Measurements from ENCODE around the gene C12orf76. TPM values are rescaled to one million over a fixed set of nuclear protein-coding genes. Genes with fewer than 3 reads are reported as not detected.

C12orf76 gene
- total and polyA plus RNA-seq, 2 of the 13 experiments (the other 11 are each of a cell fraction or from before 2014, with no cell fraction given) = 15.8 to 38.4 TPM

DNA sequence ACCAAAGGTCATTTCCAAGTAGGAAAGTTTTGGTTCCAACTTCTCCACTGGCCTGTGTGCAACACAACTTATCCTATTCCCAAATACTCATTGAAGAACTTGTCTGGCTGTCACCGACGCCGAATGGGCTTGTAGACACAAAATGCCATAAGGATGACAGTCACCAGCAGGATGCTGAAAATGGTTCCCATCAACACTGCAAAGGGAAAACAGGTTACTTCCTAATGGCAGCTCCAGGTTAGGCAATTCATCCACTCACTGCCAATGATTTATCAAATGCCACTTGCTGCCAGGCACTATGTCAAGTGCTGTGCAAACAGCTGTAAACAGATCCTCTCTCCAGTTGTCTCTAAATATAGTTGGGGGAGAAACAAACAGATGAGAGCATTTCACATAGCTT, 6.1 kb downstream of the C12orf76 start:
- ChIA-PET POLR2A (interaction anchor here (0.9 to 1.4 kb wide), 4 partner anchors 18 to 49 kb away, joined by 3 to 6 read pairs (median 5); partner anchors contain the start of gene ANKRD13A), CTCF (ENCODE audit: low intra/inter-chr PET ratio, low total read pairs) (interaction anchor here (2.3 kb wide), 1 partner anchor 58 kb away, joined by 11 read pairs; no protein-coding TSS in a partner anchor)
- Histone ChIP-seq H3K9ac (ENCODE audit: insufficient read depth, low read depth, low read length) (no peak overlapping the region; the same call in 1 of the 2 replicates), H3K9me3 (ENCODE audit: low read length) (no peaks in the 10 kb centered on the region), H3K4me2 (ENCODE audit: low read depth, low read length) (no peak overlapping the region), H3K79me2 (ENCODE audit: insufficient read depth, low read length) (peaks cover 28% of the 10 kb centered on the region), H3K4me1 (ENCODE audit: insufficient read depth, low read length) (peaks cover 79% of the 10 kb centered on the region), H2AFZ (ENCODE audit: low read length) (no peak overlapping the region), H3K27ac (ENCODE audit: extremely low read length, insufficient read depth, low read length) (peak overlapping the region; percentile 96), H3K36me3 (replicated peaks in 1 of 2; ENCODE audit: control insufficient read depth in 1 of 2, insufficient read depth in 2 of 2, low read length in 2 of 2) (peaks cover 8 to 24% of the 10 kb centered on the region in 2 experiments), H3K4me3 (replicated peaks in 1 of 3; ENCODE audit: insufficient read depth in 1 of 3, low read depth in 2 of 3, low read length in 3 of 3) (no peak overlapping the region), H4K20me1 (ENCODE audit: insufficient read depth, low read length) (no peaks in the 10 kb centered on the region), H3K27me3 (ENCODE audit: control insufficient read depth in 1 of 2, insufficient read depth in 2 of 2, low read length in 2 of 2) (no peaks in the 10 kb centered on the region)
- peak; percentile 26 for DNase-seq (ENCODE audit: low spot score)
- in situ Hi-C loops (cut with HindIII; ENCODE audit: extremely low pct_ligation_motif_present, low pct_unique_long_range_greater_than_20kb) = no loop called here
- TF ChIP-seq, protein P1, sequence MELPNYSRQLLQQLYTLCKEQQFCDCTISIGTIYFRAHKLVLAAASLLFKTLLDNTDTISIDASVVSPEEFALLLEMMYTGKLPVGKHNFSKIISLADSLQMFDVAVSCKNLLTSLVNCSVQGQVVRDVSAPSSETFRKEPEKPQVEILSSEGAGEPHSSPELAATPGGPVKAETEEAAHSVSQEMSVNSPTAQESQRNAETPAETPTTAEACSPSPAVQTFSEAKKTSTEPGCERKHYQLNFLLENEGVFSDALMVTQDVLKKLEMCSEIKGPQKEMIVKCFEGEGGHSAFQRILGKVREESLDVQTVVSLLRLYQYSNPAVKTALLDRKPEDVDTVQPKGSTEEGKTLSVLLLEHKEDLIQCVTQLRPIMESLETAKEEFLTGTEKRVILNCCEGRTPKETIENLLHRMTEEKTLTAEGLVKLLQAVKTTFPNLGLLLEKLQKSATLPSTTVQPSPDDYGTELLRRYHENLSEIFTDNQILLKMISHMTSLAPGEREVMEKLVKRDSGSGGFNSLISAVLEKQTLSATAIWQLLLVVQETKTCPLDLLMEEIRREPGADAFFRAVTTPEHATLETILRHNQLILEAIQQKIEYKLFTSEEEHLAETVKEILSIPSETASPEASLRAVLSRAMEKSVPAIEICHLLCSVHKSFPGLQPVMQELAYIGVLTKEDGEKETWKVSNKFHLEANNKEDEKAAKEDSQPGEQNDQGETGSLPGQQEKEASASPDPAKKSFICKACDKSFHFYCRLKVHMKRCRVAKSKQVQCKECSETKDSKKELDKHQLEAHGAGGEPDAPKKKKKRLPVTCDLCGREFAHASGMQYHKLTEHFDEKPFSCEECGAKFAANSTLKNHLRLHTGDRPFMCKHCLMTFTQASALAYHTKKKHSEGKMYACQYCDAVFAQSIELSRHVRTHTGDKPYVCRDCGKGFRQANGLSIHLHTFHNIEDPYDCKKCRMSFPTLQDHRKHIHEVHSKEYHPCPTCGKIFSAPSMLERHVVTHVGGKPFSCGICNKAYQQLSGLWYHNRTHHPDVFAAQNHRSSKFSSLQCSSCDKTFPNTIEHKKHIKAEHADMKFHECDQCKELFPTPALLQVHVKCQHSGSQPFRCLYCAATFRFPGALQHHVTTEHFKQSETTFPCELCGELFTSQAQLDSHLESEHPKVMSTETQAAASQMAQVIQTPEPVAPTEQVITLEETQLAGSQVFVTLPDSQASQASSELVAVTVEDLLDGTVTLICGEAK (IDR thresholded peaks at IDR 0.05) = no peak
- TF ChIP-seq, protein P1 (CRISPR knock-in tag; IDR thresholded peaks at IDR 0.05) = no peak
- TF ChIP-seq HOXA5 (CRISPR knock-in tag; IDR thresholded peaks at IDR 0.05) = 0 out of 2 replicates have a peak, but pooled peaks have one; percentile 25
- TF ChIP-seq ZNF556 (CRISPR knock-in tag; IDR thresholded peaks at IDR 0.05; ENCODE audit: borderline replicate concordance) = no peak
- TF ChIP-seq, protein P2, sequence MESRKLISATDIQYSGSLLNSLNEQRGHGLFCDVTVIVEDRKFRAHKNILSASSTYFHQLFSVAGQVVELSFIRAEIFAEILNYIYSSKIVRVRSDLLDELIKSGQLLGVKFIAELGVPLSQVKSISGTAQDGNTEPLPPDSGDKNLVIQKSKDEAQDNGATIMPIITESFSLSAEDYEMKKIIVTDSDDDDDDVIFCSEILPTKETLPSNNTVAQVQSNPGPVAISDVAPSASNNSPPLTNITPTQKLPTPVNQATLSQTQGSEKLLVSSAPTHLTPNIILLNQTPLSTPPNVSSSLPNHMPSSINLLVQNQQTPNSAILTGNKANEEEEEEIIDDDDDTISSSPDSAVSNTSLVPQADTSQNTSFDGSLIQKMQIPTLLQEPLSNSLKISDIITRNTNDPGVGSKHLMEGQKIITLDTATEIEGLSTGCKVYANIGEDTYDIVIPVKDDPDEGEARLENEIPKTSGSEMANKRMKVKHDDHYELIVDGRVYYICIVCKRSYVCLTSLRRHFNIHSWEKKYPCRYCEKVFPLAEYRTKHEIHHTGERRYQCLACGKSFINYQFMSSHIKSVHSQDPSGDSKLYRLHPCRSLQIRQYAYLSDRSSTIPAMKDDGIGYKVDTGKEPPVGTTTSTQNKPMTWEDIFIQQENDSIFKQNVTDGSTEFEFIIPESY (CRISPR knock-in tag; IDR thresholded peaks at IDR 0.05) = no peak
- TF ChIP-seq ZNF883 (CRISPR knock-in tag; IDR thresholded peaks at IDR 0.05; ENCODE audit: not compliant biosample characterization) = no peak
- TF ChIP-seq ZNF644 (CRISPR knock-in tag; IDR thresholded peaks at IDR 0.05; ENCODE audit: low read depth) = 0 out of 2 replicates have a peak, but pooled peaks have one; percentile 7
- no peak for TF ChIP-seq ZNF12 (CRISPR knock-in tag; IDR thresholded peaks at IDR 0.05)
- no TSS peak for BruUV-seq (replicated peaks)
- ATAC-seq = no peak
- 94% methylated on average over 3 of the region's 3 CpGs for WGBS (ENCODE audit: low lambda C conversion rate)
- intact Hi-C loops (cut with micrococcal nuclease; ENCODE audit: unreplicated experiment) = no loop called here
- FAIRE-seq = no peak

Measured in HepG2 (cell line).